VCaP (cell line): ENCODE results near the gene CASZ1.

Experiments used
- H3K27ac ChIP-seq: fragments of 450-650 bp; 2 replicates; pipeline ENCODE4 v1.5.1; 2017
- TF ChIP-seq, protein P1 (sequence below): fragments of 450-650 bp; conservative IDR thresholded peaks from 2 replicates; pipeline ENCODE4 v1.5.1; 2017; ENCODE audit warnings: mild to moderate bottlenecking, moderate library complexity

Gene CASZ1

DNA sequence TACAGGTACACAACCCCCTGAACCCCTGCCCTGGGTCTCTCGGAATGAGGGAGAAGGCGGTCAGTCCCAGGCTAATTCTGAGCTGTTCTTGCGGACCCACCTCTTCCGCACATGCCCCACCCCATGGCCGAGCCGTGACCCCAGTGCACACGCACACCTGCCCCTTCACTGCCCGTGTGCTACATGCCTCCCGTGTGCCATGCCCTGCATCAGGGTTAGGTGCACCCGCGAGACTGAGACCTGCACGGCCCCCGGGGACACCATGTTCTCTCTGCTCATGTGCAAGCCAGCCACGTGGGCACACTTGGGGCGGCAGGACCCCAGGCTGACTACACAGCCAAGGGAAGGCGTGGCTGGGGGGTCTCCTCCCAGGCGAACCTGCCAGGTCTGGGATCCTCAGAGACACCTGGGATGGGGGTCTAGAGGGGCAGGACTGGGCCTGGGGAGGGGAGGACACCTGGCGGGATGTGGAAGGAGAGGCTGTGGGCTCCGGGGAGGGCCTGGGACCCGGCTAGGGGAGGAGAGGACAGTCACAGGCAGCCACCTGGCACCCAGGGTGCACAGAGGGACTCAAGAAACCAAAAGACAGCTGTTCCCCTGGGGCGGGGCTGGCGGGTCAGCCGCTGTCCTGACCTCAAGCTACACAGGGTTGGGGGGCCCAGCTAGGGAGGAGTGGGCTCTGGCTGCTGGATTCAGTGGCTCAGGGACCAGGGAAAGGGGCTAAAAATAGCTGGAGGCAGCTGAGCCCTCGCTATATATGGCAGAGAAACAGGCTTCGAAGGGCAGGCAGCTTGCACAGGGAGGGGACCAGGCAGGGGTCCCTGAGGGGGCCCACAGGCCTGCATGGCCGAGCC, 133.4 kb downstream of the CASZ1 start:
- H3K27ac ChIP-seq, result peak overlapping the region; percentile 27; the same call in 1 of the 2 replicates
- TF ChIP-seq, protein P1, sequence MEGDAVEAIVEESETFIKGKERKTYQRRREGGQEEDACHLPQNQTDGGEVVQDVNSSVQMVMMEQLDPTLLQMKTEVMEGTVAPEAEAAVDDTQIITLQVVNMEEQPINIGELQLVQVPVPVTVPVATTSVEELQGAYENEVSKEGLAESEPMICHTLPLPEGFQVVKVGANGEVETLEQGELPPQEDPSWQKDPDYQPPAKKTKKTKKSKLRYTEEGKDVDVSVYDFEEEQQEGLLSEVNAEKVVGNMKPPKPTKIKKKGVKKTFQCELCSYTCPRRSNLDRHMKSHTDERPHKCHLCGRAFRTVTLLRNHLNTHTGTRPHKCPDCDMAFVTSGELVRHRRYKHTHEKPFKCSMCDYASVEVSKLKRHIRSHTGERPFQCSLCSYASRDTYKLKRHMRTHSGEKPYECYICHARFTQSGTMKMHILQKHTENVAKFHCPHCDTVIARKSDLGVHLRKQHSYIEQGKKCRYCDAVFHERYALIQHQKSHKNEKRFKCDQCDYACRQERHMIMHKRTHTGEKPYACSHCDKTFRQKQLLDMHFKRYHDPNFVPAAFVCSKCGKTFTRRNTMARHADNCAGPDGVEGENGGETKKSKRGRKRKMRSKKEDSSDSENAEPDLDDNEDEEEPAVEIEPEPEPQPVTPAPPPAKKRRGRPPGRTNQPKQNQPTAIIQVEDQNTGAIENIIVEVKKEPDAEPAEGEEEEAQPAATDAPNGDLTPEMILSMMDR, result no peak

DNA sequence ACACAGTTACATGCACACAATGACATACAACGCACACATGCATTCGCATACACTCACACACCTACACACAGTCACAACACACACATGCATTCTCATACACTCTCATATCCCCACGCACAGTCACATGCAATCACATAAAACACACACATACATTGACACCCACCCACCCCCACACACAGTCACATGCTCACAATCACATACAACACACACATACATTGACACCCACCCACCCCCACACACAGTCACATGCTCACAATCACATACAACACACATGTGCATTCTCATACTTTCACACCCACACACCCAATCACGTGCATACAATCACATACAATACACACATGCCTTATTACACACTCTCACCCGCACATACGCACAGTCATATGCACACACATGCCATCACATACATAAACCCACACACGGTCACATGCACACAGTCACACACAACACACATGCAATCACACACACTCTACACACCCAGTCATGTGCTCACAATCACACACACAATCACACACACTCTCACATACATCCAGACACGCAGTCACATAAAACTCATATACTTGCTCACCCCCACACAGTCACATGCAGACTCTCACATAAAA, 134.3 kb downstream of the CASZ1 start:
- TF ChIP-seq, protein P1, result no peak
- H3K27ac ChIP-seq, result peak overlapping the region; percentile 27; the same call in 1 of the 2 replicates

DNA sequence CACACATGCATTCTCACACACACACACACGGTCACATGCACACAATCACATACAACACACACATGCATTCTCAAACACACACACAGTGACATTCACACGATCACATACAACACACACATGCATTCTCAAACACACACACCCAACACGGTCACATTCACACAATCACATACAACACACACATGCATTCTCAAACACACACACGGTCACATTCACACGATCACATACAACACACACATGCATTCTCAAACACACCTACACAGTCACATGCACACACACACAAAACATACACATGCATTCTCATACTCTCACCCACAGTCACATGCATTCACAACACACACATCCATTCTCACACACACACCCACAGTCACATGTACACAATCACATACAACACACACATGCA, 135.0 kb downstream of the CASZ1 start:
- TF ChIP-seq, protein P1, result no peak
- peak overlapping the region; percentile 9; the same call in 1 of the 2 replicates for H3K27ac ChIP-seq

DNA sequence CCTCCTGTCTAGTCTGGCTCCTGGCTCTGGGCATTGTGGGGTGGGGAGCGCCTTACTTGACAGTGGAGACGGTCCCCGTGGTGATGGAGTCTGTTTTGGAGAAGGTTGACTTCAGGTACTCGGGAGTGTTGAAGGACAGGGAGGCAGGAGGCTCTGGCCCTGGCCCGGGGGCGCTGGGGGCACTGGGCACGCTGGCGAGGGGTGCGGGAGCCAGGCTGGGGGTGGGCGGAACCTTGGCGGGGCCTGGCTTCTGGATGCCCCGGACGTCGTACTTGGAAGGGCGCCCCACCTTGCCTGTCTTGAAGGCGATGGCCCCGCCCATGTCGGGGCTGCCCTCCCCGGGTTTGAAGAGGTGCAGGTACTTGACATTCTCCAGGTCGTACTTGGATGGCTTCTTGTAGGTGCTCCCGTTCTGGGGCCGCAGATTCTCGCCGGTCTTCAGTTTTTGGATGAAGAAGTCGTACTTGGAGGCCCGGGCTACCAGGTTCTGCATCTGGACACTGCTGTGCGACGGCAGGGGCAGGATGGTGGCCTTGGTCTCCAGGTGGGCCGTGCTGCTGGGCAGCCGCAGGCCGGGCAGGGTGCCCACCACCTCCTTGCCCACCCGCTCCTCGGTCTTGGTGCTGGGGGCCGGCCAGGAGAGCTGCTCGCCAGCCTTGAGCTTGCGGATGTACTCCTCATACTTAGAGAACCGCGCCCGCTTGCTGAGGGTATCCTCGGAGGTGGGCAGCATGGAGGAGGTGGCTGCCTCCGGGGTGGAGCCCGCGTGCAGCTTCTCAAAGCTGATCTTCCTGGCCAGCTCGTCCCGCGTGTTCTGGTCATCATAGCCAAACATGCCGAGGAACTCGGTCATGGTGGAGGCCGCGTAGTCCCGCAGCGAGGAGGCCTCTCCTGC, 136.6 kb downstream of the CASZ1 start:
- no peak overlapping the region for H3K27ac ChIP-seq
- TF ChIP-seq, protein P1, result no peak

DNA sequence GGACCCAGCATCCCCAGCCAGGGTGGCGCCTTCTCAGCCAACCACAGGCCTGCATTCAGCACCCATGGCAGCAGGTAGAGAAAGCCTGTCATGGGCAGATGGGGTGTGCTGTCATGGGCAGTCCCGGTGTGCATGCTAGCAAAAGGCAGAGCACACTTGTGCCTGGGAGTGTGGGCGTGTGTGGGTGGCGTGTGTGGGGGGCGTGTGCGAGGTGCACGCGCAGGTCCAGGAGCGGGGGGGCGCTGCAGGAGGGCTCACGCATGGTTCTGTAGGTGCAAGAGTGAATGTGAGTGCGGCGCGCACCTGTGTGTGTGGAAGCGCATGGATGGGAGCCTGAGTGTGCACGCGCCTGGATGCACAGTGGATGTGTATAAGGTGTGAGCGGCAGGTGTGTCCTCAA, 137.2 kb downstream of the CASZ1 start:
- no peak overlapping the region for H3K27ac ChIP-seq
- TF ChIP-seq, protein P1, result no peak

DNA sequence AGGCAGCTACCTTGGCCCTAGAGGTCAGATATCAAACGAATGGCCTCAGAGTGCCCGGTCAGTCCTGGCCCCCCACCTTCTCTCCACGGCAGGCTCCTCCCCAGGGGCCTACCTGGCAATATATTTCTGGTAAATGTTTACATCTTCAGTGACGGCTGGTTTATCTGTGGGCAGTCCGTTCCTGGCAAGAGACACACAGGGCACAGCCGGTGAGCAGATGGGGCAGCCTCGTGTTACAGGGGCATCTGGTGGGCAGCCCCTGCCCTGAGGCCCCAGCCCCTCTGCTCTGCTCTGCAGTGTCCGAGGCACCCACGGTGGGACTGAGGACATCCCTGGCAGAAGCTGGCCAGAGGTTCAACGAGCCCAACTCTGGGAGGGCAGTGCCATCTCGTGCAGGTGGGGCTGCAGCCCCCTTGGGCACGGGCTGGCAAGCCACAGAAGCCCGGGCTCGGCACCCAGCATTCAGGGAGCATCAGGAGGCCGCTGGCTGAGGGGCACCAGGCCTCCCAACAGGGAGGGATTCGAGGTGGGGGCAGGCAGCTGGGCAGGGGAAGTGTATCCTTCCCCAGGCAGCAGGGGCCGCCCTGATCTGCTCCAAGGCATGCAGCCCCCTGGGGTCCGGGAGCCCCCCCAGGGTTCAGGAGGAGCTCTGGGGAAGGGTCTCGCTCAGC, 137.9 kb downstream of the CASZ1 start:
- peak overlapping the region; percentile 9; the same call in 1 of the 2 replicates for H3K27ac ChIP-seq

More for the DNA sequence above, 137.9 kb downstream of the CASZ1 start:
- TF ChIP-seq, protein P1, result no peak
